CD4-positive, alpha-beta T cell treated with Interleukin-15 for 1 hour (primary cell): ENCODE results near the gene DLG5.
A peak's percentile ranks its signal among the peaks of the same experiment; 100 is the strongest.

Experiments
- DNase-seq: peaks from one replicate; pipeline ENCODE4 v3.0.0-alpha.2; 2020

DLG5 gene

DNA sequence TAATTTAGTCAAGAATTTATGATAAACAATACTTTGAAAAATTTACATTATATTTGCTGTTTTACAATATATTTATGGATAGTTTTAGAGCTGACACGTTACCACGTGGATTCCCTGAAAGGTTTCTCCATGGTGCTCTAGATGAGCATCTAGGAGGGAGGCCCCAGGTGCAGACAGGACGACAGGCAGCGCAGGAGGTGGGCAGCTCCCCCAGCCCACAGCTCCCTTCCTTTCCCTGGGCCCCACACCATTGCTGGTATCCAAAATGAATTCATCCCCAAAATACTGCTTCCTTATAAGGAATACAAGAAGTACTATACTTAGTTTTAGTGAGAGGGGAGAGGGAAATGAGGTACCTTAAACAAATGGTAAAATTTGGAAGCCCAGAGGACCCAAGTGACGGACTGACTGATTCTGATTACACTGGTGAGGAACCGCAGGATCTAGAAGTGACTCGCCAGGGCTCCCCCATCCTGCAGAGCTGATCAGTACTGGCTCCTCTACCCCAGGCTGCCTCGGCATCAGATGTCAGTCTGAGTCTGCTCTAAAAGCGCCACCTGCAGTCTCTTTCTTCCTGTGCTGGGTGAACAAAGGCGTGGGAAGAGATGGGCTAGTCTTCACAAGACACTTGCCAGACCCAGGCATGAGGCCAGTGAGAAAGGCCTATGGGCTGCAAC, 89.2 kb downstream of the DLG5 start:
- DNase-seq, result peak; percentile 75

DNA sequence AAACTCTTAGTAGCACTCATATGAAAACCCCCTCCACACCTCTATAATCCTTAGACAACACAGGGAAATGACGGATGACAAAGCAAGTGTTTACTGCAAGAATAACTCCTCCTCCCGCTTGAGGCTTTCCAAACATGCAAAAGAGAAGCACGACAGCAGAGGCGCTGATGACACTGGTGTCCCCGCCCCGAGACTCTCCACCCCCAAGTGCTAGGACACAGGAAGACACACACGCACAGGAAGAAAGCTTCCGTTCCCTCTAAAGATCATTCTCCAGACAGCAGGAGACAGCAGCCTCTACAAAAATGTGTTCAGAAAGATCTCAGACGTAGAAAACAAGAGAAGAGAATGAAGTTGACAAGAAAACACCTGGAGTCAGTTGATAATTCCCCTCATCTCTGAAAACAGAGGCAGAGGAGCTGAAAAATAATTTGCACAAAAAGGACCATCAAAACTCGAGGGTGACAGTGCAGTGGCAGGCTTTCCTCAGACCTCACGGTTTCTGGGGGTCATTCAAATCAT, 90.2 kb downstream of the DLG5 start:
- DNase-seq, result peak; percentile 86

DNA sequence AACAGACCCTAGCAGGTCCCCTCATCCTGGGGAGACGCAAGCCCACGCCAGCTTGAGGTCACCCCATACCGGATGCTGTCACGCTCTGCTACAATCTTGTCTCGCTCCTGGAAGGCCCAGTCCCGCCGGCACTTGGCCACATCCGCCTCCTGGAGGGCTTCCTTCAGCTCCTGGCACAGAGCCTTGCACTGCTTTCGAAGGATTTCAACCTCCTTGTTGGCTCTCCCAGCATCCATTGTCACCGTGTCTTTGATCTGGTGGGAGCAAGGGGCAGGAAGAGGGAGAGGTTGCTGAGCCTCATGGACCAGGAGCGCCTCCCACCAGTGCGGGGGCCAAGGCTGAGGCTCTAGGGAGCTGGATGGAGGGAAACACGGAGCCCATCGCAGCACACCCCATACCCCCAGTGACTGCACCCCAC, 90.9 kb downstream of the DLG5 start:
- DNase-seq, result no peak

- no peak for DNase-seq
Measured at GRCh38 chr10:77834943-77835668, 91.4 kb downstream of the DLG5 start.

- no peak for DNase-seq
Measured at GRCh38 chr10:77834540-77834939, 92.0 kb downstream of the DLG5 start.

GRCh38 chr10:77833792-77834191, 92.8 kb downstream of the DLG5 start:
- DNase-seq, result no peak

- no peak for DNase-seq
Measured at GRCh38 chr10:77833225-77833624, 93.3 kb downstream of the DLG5 start.

DNA sequence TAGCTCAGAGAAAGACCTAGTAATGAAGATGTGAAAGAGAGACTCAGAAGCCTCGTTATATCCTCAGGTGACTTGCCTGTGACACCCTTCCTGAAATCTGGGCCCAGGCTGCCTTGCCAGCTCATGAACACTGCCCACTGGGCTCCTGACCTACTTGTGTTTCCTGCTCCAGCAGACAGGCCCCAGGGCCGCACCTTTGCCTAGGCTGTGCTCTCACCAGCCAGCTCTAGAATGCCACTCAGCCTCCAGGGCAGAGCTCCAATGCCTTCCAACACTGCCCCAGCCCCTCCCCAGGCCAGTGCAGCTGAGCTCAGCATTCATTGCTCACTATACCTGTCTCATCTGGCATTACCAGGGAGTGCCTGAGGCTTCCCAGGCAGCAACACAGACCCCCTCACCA, 94.3 kb downstream of the DLG5 start:
- peak; percentile 59 for DNase-seq

DNA sequence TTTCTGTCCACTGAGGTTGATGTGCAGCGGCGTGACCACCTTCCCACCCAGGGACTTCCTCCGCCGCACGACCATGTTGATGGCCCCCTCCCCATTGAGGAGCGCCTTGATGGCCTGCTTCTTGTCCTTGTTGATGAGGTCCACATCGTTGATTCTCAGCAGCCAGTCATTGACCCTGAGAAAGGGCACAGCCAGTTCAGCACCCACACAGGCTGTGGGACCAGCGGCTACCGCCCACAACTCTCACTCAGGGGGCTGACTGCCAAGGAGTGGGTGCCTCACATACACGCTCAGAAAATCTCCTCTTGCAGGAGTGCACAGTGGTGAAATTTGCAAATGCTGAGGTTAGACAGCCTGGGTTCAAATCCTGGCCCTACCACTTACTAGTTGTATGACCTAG, 97.2 kb downstream of the DLG5 start:
- no peak for DNase-seq

DNA sequence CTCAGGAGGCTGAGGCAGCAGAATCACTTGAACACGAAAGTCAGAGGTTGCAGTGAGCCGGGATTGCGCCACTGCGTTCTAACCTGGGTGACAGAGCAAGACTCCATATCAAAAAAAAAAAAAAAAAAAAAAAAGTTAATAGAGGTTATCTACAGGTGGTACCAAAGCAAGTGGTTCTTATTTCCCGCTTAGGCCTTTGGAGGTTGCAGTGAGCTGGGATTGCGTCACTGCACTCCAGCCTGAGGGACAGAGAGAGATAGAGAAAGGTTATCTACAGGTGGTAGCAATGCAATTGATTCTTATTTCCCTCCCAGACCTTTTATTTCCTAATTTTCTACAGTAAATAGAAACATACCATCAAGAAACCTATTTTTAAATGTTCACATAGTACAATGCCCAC, 98.2 kb downstream of the DLG5 start:
- DNase-seq, result no peak

- no peak for DNase-seq
Measured at GRCh38 chr10:77827366-77827765, 99.2 kb downstream of the DLG5 start.

DNA sequence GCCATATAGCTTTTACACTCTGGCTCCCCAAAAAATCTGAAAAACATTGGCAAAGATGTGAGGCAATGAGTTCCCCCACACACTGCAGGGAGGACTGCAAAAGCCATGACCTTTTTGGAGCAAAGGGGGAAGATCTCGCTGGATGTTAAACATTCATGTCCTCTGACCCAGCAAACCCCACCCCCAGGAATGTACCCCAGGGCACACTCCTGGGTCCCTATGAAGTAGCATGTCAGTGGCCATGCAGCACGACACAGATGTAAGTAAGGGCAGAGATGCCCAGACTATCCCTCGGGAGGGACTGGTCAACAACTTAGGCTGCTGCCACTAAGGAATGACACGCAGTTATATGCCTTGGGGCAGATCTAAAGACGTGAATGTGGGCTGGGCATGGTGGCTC, 100.6 kb downstream of the DLG5 start:
- no peak for DNase-seq

GRCh38 chr10:77824908-77825307, 101.6 kb downstream of the DLG5 start:
- no peak for DNase-seq

DNA sequence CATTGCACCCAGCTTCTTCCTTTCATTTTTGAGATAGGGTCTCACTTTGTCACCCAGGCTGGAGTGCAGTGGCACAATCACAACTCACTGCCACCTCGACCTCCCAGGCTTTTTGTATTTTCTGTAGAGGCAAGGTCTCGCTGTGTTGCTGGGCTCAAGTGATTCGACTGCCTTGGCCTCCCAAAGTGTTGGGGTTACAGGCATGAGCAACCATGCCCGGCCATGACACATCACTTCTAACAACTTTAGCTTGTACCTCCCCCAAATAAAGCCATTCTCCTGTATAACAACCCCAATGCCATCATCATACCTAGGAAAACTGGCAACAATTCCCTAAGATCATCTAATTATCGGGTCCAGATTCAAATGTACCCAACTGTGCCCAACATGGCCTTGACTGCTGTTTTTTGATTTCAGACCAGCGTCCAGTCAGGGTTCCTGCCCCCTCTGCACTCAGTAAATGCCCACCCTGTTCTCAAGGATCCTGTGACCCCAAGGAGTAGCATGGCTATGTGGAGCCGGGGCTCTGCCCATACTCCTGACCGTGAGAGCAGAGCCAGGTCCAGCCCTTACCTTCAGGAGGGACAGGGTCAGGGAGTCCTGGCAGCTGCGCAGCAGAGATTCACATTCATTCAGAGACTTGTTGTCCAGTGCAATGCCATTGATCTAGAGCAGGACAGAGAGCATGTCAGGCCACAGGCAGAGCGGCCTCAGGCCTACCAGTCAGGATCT, 102.6 kb downstream of the DLG5 start:
- no peak for DNase-seq

DNA sequence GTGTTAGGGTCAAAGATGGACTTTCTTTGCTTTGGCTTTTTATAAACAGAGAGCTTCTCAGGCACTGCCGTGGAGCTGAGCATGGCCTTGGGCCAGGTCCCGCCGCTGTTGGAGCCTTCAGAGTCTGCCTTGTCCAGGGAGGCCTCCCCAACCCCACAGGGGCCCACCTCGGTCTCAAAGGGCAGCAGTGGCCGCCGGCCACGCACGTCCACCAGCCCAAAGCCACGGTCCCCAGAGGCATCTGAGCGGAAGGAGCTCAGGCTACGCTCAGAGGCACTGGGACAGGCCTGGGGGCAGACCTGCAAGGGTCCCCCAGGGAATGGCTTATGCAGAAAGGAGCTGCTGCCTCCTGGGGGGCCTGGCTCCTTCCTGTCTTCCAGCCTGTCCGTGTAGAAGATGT, 105.0 kb downstream of the DLG5 start:
- DNase-seq, result no peak

GRCh38 chr10:77821036-77821435, 105.5 kb downstream of the DLG5 start:
- DNase-seq, result no peak

- DNase-seq, result no peak
Measured at GRCh38 chr10:77820349-77820748, 106.2 kb downstream of the DLG5 start.

- DNase-seq, result no peak
Measured at GRCh38 chr10:77819210-77820112, 107.1 kb downstream of the DLG5 start.

DNA sequence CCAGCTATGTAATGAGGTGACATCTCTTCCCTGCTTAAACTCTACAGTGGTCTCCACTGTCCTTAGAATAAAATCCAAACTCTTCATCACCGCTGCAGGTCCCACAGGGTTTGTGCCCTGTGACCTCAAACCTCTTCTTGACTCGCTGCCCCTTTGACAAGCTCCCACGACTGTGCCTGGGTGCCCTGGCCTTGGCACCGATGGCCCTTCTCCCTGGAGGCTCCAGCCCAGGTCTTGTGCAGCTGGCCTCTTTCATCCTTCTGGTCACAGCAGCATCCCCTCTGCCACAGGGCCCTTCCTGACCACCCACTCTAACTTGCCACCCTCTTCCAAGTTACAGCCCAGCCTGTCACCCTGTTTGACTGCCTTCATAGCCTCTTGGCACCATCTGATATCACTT, 108.2 kb downstream of the DLG5 start:
- DNase-seq, result no peak

DNA sequence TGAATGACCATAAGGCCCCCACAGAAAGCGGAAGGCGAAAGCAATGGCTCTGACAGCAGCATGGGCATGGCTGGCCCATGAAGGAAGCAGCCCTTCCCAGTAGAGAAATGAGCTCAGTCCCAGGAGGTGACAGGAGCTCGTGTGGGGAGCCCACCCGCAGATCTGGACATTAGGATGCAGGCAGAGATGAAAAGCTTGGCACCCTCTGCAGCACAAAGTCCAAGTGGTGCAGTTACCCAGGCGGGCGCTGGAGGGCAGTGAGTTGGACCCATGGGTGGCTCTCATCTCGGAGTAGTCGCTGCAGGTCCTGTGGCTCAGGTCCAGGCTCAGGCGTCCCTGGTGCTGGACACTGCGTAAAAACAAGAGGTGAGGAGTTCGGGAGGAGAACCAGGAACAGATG, 109.0 kb downstream of the DLG5 start:
- DNase-seq, result no peak

- no peak for DNase-seq
Measured at GRCh38 chr10:77816311-77816710, 110.2 kb downstream of the DLG5 start.

- DNase-seq, result no peak
Measured at GRCh38 chr10:77812741-77813140, 113.8 kb downstream of the DLG5 start.
